Measurements from ENCODE around the gene TP53BP1.

Gene TP53BP1

GRCh38 chr15:43483297-43484128 is 9.4 kb downstream of the TP53BP1 start:
- DNase-seq, result no peak

GRCh38 chr15:43473885-43474284 is 19.1 kb downstream of the TP53BP1 start:
- no peak for DNase-seq

GRCh38 chr15:43471975-43472374 is 21.0 kb downstream of the TP53BP1 start:
- DNase-seq, result no peak

GRCh38 chr15:43469867-43470266 is 23.1 kb downstream of the TP53BP1 start:
- no peak for DNase-seq

DNA sequence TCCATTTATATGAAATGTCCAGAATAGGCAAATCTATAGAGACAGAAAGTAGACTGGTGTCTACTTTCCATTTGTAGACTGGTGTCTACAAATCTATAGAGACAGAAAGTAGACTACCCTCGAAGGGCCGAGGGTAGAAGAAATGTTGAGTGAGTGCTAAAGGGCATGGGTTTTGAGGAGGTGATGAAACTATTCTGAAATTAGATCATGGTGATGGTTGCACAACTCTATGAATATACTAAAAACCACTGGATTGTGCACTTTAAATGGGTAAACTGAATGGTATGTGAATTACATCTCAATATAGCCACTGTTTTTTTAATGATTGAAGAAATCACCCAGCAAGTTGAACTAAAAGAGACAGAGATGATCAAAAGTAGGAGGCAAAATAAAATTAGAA is 27.9 kb downstream of the TP53BP1 start:
- no peak for DNase-seq

DNA sequence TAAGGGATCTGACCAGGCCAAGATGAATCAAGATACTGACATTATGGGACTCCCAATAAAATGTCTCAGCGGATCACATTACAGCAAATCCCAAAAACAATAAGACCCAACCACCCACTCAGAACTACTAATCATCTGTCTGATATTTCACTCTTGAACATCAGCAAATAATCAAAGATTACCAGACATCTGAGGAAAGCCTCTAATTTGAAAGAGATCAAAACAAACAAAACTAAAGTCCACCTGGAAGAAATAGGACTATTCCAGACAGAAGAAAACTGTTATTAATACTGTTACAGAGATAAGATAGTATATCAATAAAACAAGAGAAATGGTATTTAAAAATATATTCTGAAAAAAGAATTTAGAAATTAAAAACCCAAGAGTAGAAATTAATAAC is 29.0 kb downstream of the TP53BP1 start:
- DNase-seq, result no peak

DNA sequence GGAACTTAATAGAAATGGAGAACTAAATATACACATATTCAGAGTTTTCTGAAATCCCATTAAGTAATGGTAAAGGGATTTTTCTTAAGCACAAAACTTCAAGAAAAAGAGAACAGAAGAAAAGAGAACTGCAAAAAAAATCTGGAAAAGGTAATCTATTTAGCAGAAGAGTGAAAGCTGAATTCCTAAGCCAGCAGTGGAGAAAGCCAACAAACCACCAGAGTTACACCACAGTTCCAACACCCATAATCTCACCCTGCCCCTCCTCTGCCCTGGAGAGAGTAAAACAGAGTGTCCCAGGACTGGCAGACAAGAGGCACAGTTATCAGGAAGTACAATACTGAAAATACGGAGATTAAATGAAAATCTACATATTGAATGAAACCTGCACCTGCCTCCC is 29.4 kb downstream of the TP53BP1 start:
- no peak for DNase-seq

DNA sequence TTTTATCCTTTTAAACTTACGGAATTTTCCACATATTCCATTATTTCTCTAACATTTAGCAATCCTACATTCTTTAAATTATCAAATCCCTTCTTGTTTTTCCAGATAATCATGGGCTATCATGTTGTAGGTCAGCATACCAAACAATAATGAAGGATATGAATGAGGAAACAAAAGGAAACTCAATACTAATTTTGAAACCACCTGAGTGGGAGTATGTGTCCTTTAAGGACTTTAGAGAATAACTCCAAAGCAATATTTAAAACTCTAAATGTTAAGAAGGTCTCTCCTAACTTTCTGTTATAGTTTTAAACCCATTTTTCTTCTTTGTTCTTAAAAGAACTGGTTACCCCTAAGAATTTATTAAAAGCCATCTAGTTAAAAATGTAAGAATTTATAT is 43.0 kb downstream of the TP53BP1 start:
- no peak for DNase-seq

DNA sequence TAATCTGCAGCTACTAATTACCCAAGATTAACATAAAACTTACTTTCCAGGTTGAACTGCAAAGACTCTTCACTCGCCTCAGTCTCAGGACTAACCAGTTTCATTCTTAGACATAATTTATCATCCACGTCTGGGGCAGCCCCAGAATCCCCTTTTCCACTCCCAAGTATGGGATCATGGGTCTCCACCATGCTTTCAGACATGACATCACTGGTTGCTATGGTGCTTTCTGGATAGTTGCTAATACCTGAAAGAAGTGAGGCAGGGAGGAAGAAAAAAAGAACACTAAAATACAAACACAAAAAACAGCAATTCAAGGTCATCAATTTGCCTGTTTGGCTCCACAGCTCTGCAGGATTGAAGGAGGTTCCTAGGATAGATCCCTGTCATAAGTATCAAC is 46.6 kb downstream of the TP53BP1 start:
- no peak for DNase-seq

DNA sequence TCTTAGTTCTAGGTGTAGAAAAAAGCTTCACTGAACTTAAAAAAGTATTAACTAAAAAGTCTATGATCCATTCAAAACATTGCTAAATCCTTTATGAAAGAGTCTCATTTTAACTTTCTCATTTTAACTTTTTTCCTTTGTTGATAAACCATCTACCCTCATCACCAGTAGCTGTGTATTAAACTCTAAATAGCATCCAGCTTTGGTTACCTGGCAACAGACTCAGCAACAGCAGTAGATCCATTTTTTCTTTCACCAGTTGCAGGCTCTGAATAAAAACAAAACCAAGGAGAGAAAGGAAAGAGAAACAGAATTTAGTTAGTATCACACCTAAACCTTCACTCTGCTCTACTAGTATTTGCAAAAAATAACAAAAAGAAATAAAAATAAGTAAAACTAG is 51.6 kb downstream of the TP53BP1 start:
- DNase-seq, result no peak

- DNase-seq, result peak; percentile 16
Observed at GRCh38 chr15:43440721-43441281, 52.2 kb downstream of the TP53BP1 start.

GRCh38 chr15:43439268-43439667 is 53.7 kb downstream of the TP53BP1 start:
- DNase-seq, result no peak

- DNase-seq, result no peak
Observed at GRCh38 chr15:43436395-43436794, 56.6 kb downstream of the TP53BP1 start.

GRCh38 chr15:43434446-43434845 is 58.5 kb downstream of the TP53BP1 start:
- no peak for DNase-seq

- DNase-seq, result no peak
Observed at GRCh38 chr15:43433661-43434303, 59.2 kb downstream of the TP53BP1 start.

- DNase-seq, result no peak
Observed at GRCh38 chr15:43433165-43433564, 59.8 kb downstream of the TP53BP1 start.

DNA sequence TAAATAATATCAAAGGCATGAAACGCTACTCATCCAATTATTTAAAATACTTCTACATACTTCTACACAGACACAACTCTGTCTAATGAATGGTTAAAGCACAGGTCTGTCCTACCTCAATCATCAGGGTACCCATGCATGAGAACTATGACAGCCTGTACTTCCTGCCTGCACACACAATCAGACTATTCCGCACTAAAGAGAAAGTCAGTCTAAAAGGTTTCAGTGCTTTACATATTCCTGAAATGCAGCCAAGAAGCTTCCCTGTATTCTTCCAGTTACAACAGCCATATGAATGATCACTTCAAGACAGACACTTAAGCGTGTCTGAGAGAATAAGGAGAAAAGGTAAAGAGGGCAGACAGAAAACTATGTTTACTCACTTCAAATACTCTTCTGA is 63.3 kb downstream of the TP53BP1 start:
- DNase-seq, result no peak

DNA sequence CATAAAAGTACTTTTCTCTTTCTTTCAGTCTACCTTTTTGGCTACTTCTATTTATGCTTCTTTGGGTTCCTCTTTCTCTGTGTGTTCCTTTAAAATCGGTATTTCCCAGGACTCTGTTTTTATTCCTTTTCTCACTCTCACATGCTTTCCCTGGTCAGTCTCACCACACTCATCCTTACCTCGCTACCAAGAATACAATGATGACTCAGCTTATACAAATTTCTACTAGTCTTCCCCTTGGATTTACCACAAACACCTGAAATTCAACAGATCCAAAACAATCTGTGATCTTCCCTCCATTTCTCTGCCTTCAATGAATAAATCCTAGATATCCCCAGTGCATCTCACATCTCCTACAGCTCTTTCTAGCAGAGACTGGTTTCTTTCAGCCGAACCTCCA is 69.2 kb downstream of the TP53BP1 start:
- no peak for DNase-seq

GRCh38 chr15:43420876-43421275 is 72.1 kb downstream of the TP53BP1 start:
- DNase-seq, result no peak

DNA sequence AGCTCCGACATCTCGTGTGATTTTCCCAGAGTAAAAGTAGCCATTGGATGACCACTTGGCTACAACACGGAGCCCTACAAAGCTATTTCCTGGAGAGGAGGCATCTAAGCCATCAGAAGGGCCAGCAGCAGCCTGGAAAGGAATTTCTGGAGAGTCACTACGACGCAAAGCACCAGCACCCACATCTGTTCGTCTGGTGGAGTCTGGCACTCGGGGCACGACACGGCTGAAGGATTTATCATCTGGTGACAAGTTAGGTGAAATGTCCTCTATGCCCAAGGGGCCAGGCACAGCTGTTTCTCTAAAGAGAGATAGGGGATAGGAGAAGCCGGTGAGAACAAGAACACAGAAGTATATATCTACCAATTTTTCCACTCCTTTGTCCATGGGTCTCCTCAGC is 72.5 kb downstream of the TP53BP1 start:
- no peak for DNase-seq

- DNase-seq, result no peak
Observed at GRCh38 chr15:43414196-43414595, 78.8 kb downstream of the TP53BP1 start.

DNA sequence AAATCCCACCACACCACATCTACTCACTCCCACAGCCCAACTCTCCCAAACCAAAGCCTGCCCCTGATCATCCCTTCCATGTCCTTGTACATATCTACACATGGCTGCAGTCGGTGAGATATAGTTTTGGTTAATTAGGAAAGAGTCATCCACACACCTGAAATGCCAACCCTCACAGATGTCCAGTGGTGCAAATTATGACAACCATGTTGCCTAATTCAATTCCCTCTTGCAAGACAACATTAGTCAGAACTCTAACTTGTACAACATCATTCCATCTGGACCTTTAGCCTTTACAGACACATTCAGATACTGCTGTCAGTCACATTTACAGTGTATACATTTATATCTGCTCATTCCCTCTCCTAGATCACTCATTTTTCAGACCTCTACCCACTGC is 80.9 kb downstream of the TP53BP1 start:
- DNase-seq, result no peak

- DNase-seq, result no peak
Observed at GRCh38 chr15:43410572-43411214, 82.3 kb downstream of the TP53BP1 start.

DNA sequence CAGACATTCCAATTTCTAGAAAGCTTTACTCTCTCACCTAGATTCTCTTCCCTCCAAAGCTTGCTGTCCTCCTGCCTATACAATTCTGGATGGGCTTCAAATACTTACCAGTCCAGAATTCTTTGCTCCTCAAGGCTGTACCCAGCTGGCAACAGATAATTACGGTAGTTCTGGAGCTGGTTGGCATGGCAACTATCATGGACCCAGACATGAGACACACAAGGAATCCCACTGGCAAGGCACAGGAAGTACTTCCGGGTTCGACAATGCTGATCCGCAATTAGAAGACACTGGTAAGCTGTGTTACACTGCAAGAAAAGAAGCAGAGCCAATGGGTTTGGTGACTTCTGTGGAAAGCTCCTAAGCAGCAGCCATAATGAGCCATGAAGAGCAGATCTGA is 84.2 kb downstream of the TP53BP1 start:
- no peak for DNase-seq

Data from retina (tissue), 1 donor.